Right forelimb (tissue), 1 donor: Measurements from ENCODE around the gene CFDP1.

Experiments
- DNase-seq: peaks from one replicate; pipeline ENCODE4 v3.0.0-alpha.2; 2018

Gene CFDP1

DNA sequence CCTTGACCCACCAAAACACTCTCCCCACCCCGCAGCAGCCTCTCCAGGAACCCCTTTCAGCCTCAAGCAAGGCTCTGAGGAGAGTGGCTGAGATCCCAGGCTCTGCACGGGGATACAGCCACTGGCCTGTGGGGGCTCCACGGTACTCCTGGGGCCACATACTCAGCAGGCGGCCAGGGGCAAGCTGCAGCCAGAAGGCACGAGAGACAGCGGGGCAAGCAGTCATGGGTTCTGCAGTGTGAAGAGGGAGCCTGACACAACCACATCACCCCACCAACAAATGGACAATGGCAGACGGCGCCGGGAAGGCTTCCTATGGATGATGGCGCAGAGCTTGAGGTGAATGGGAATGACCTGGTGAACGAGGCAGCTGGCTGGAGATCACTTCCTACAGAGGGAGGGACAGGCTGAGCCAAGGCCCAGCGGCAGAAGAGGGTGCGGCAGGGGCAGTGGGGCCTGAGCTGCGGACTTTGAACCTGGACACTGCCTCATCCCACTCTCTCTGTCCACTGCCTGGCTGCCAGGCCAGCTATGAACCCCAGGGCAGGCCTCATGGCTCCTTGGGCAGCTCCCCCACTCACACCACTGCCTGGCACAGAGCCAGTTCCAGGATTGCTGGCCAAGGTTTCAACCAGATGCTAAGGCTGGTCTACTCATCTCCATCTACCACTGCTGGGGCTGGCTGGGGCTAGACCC is 171.1 kb downstream of the CFDP1 start:
- DNase-seq = no peak

- no peak for DNase-seq
Measured at GRCh38 chr16:75261590-75262078, 171.7 kb downstream of the CFDP1 start.

DNA sequence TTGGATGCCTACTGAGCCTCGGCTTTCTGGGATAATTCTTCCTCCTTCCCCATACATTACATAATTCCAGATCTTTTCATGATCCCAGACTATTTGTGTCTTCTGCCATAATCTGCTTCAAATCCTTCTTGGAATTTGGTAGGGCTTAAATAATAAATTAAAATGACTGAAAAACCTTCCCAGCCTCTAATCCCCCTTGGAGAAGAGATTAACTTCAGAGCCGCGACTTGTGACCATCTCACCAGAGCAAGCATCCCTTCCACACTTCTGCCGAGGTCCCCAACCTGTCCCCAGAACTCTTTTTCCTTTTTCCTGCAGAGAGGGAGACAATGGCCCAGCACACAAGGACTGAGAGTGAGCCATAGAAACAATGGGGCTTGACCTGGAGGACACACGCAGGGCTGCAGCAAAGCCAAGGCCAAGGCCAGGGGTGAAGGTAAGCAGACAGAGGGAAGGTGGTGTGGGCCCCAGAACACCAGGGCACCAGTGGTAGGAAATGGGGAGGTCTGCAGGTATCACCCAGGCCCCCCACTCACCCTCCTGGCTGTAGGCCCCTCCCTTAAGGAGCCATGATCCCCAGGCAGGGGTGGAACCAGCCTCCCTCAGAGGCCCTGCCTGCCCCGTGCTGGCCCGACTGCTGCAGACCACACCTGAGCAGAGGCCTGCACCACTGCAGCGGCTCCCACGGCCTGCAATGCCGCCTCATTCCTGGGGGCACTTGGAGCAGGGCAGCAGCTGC is 172.3 kb downstream of the CFDP1 start:
- DNase-seq = no peak

DNA sequence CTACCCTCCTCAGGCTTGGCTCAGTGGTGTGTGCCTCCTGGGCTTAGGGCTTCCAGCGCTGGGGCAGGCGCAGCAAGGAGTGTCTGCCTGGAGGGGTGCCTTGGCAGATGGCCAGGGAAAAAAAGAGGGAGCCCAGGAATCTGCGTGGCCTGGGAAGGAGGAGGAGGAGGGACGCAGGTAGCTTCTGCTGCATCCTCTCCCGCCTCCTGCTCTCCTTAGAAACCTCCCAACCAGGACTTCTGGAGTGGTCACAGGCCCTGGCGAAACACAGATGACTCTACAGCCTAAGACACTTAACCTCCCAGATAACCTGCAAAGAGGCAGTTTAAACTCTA is 174.5 kb downstream of the CFDP1 start:
- peak; percentile 37 for DNase-seq

- no peak for DNase-seq
Measured at GRCh38 chr16:75257886-75258806, 175.2 kb downstream of the CFDP1 start.

DNA sequence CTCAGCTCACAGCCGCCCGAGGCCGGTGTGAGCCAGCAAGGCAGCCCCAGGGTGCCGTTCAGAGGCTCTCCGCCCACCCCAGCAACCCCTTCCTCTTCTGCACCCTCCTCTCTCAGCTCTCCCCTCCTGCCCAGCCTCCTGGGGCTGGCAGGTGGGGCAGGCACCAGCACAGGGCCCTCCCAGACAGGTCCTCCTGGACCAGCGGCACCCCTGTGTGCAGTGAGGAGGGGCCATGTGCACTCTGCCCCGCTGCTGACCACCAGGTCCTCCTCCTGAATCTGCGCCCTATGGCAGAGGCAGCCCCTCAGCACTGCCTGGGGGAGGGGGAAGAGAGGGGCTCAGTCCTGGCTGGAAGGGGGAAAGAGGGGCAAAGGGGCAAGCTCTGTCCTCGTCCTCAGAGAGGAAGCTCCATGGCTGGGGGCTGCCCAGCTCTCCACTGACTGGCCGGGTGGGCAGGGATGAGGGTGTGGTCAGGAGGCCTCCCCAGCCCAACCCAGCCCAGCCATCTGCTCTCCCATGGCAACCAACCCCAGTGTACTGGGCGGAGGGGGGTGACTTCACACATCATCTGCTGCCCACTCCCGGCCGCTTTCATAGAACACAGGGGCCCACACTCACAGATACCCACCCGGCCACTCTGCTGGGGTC is 176.5 kb downstream of the CFDP1 start:
- peak; percentile 72 for DNase-seq

- DNase-seq = peak; percentile 50
Measured at GRCh38 chr16:75256059-75256571, 177.2 kb downstream of the CFDP1 start.

DNA sequence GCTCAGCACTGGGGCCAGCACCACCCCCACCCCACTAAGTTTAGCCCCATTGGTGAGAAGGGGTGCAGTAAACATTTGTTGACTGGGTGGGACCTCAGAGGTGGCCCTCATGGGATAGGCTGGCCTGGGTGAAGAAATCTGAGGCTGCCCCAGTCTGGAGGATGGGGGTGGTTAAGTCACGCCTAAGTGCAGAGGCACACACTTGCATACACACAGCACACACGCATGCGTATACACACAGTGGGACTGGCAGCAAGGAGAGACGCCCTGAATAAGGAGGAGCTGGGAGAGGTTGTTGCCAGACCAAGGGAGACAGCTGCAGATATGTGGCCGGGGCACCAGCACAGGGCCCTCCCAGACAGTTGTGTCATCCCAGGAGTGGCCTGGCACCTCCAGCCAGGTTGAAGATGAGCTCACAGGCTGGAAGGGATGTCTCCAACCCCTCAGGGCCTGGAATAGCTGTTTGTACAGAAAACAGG is 178.9 kb downstream of the CFDP1 start:
- DNase-seq = peak; percentile 45

GRCh38 chr16:75252946-75253911 is 180.1 kb downstream of the CFDP1 start:
- DNase-seq = peak; percentile 52

DNA sequence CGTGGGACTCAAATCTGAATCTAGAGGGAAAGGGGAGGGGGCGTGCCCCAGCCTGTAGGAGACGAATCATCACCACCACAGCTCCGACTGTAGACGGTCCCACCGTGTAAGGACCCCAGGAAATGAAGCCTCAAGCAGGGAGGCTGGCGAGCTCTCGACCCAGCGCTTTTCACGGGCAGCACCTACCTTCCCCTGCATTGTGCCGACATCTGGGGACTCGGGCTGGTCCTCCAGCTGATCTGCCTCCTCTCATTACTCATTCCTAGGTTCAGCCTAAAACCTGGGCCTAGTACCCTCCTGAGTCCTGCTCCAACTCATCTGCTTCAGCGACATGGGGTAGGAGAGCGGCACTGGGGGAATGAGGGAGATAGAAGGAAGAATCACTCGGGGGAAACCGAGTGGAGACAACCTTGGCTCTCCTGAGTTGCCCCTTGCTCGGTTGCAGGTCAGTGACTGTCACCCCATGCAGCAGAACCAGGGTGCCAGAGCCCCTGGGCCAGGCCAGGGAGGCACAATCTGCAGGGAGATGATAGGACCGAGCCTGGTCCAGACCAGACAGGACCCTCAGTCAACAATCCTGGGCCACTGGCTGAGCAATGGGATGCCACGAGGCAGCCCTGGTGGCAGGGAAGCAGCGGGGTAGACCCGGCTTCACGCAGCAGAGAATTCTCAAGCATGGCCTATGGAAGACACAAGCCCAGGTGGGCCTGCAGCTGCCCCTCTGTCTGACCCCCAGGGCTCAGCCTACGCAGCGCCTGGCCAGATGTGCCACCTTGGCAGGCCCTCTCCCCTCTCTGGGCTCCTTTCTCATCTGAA is 181.0 kb downstream of the CFDP1 start:
- peak; percentile 47 for DNase-seq

- DNase-seq = peak; percentile 93
Measured at GRCh38 chr16:75251280-75252048, 181.8 kb downstream of the CFDP1 start, which contains the start of gene BCAR1. TSS of gene BCAR1 (minus strand) at chr16:75251624. CDS start at chr16:75251482, 142 bp downstream.

DNA sequence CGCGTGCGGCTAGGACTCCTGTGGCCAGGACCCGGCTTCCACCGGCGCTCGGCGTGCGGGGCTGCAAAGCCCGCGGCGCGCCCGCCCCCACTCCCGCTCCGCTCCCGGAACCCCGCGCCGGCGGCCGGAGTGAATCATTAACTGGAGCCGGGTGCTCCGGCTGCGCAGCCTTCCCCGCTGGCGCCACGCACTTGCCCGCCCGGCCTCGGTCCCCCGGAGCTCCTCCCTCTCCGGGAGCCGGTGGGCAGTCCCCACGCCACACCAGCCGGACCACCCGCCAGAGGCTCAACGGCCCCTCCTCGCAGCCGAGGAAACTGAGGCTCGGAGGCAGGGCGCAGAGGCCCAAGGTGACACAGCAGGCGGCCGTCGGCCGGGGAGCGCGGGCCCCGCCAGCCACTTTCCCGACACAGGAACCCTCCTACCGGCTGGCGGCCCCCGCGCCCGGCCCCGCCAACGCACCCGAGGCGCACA is 182.5 kb downstream of the CFDP1 start:
- peak; percentile 59 for DNase-seq

DNA sequence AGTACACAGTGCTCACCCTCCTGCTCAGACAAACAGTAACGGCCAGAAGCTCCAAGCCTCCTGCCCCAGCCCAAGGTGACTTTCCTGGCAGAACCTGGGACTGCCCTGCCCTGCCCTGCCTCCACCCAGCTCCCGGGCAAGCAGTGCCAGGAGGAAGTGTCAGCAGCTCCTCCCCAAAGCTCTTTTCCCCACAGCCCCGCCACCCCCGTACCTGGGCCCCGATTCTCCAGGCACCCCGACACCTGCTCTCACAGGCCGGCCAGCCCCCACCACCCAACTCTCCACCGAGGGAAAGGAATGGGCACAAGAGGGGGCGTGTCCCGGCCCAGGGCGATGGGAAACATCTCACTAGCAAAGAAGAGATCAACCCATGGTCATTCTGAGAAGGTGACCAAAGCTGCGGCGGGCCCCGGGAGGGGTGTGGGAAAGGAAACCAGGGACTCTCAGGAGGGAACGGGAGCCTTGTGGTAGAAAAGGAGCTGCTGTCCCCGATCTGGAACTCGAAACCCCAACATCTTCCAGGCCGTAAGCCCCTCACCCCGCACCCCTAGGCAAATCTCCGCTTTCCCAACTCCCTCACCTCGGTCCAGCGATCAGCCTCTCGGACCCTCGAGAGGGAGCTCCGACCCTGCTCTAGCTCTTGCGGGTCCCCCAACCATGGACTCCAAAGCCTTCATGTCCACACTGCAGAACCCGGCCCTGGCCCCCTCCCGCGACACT is 183.1 kb downstream of the CFDP1 start:
- DNase-seq = peak; percentile 52

DNA sequence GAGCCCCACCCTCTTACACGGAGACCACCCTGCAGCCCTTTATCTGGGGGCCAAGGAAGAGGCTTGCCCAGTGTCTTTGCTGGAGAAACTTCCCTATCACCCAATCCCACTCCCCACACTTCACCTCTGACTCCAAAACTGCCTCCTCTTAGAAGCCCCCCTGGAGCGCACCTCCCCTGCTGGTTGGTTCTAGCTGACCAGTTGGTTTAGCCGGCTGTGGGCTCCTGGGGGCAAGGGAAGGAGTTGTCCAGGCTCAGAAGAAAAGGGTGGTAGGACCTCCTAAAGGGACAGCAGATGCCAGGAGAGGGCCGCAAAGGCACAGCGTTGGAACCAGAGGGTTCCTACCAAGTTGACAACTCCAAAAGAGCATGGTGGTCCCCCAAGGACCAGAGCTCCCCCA is 183.9 kb downstream of the CFDP1 start:
- no peak for DNase-seq

- DNase-seq = no peak
Measured at GRCh38 chr16:75248536-75249380, 184.5 kb downstream of the CFDP1 start.

DNA sequence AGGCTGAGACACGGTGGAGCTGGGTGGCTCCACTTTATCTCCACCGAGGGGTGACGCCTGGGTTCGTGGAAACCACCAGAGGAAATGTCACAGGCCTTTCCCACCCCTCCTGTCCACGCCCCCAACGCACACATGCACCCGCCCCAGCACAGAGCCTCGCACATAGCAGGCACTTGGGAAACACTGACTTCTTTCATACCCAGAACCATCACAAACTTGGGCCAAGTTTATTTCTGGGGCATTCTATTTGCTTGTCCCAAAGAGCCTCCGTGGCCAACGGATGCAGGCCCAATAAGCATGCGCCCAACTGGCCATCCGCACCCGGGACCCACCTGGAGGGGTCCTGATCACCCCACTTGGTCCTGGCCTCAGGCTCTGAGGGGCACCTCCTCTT is 185.2 kb downstream of the CFDP1 start:
- DNase-seq = peak; percentile 43

GRCh38 chr16:75247249-75247648 is 186.1 kb downstream of the CFDP1 start:
- DNase-seq = peak; percentile 45
